Panc1 (cell line): Measurements from ENCODE around the gene CCDC141.

Source experiments
- CTCF ChIP-seq: fragments of 450-650 bp; IDR thresholded peaks from 2 replicates; pipeline ENCODE4 v1.5.1; 2017; ENCODE audit warnings: mild to moderate bottlenecking
- POLR2AphosphoS5 ChIP-seq: IDR thresholded peaks from 2 replicates; pipeline ENCODE4 v1.6.1; 2012; ENCODE audit warnings: mild to moderate bottlenecking, low read depth, low read length, moderate library complexity
- REST ChIP-seq, 2 experiments: IDR thresholded peaks; 2 replicates each; pipeline ENCODE4 v1.6.1; 2011 to 2012; ENCODE audit warnings: low read depth in 2 of 2, control low read depth in 1 of 2, low read length in 1 of 2, mild to moderate bottlenecking in 1 of 2, moderate library complexity in 1 of 2; ENCODE audit not compliant: insufficient read depth in 1 of 2

- TF ChIP-seq CTCF (no peak), REST (IDR thresholded peaks at IDR 0.05; ENCODE audit: insufficient read depth in 1 of 2, low read depth in 2 of 2, low read length in 1 of 2) (no peak), POLR2AphosphoS5 (no peak)
Measured at GRCh38 chr2:178908810-178909209, 141.1 kb downstream of the CCDC141 start.
